Duodenal mucosa (tissue), 2 donors: Measurements from ENCODE around the gene PTPRG.

Experiments used
- H3K27ac ChIP-seq: one replicate; pipeline ENCODE4 v1.7.0; 2013; ENCODE audit warnings: low read depth, low read length
- H3K27me3 ChIP-seq, 2 donors: one replicate each; pipeline ENCODE4 v1.7.0; 2013; ENCODE audit warnings: low read length in 2 of 2, control low read depth in 1 of 2; ENCODE audit not compliant: insufficient read depth in 2 of 2, control insufficient read depth in 1 of 2
- H3K36me3 ChIP-seq, 2 donors: one replicate each; pipeline ENCODE4 v1.7.0; 2013; ENCODE audit warnings: low read length in 2 of 2, control low read depth in 1 of 2; ENCODE audit not compliant: insufficient read depth in 2 of 2, control insufficient read depth in 1 of 2
- H3K4me1 ChIP-seq, 2 donors: one replicate each; pipeline ENCODE4 v1.7.0; 2013; ENCODE audit warnings: low read length in 2 of 2, control low read depth in 1 of 2; ENCODE audit not compliant: insufficient read depth in 2 of 2, control insufficient read depth in 1 of 2
- H3K4me3 ChIP-seq, 2 donors: one replicate each; pipeline ENCODE4 v1.7.0; 2013; ENCODE audit warnings: low read length in 2 of 2, low read depth in 1 of 2
- H3K9ac ChIP-seq, 2 donors: one replicate each; pipeline ENCODE4 v1.7.0; 2013; ENCODE audit warnings: low read length in 2 of 2, low read depth in 1 of 2
- H3K9me3 ChIP-seq, 2 donors: one replicate each; pipeline ENCODE4 v1.7.0; 2013; ENCODE audit warnings: low read length in 2 of 2, control low read depth in 1 of 2; ENCODE audit not compliant: control insufficient read depth in 1 of 2

Gene PTPRG

GRCh38 chr3:61875046-61875844 is 313.9 kb downstream of the PTPRG start:
- H3K9me3 ChIP-seq, result no peaks in the 10 kb centered on the region
- H3K27me3 ChIP-seq, result no peaks in the 10 kb centered on the region
- no peak overlapping the region for H3K9ac ChIP-seq
- H3K27ac ChIP-seq, result no peak overlapping the region
- H3K36me3 ChIP-seq, result no peaks in the 10 kb centered on the region
- H3K4me3 ChIP-seq, result no peak overlapping the region
- peaks cover 0 to 12% of the 10 kb centered on the region in 2 donors for H3K4me1 ChIP-seq

- Histone ChIP-seq H3K4me1 (peaks cover 0 to 12% of the 10 kb centered on the region in 2 donors), H3K27ac (no peak overlapping the region), H3K9ac (no peak overlapping the region), H3K4me3 (no peak overlapping the region), H3K27me3 (no peaks in the 10 kb centered on the region), H3K9me3 (no peaks in the 10 kb centered on the region), H3K36me3 (no peaks in the 10 kb centered on the region)
Measured at GRCh38 chr3:61875976-61876671, 314.8 kb downstream of the PTPRG start.

- peaks cover 0 to 12% of the 10 kb centered on the region in 2 donors for H3K4me1 ChIP-seq
- H3K27me3 ChIP-seq, result no peaks in the 10 kb centered on the region
- no peaks in the 10 kb centered on the region for H3K36me3 ChIP-seq
- H3K9ac ChIP-seq, result no peak overlapping the region
- no peaks in the 10 kb centered on the region for H3K9me3 ChIP-seq
- no peak overlapping the region for H3K27ac ChIP-seq
- no peak overlapping the region for H3K4me3 ChIP-seq
Measured at GRCh38 chr3:61876797-61877196, 315.4 kb downstream of the PTPRG start.

DNA sequence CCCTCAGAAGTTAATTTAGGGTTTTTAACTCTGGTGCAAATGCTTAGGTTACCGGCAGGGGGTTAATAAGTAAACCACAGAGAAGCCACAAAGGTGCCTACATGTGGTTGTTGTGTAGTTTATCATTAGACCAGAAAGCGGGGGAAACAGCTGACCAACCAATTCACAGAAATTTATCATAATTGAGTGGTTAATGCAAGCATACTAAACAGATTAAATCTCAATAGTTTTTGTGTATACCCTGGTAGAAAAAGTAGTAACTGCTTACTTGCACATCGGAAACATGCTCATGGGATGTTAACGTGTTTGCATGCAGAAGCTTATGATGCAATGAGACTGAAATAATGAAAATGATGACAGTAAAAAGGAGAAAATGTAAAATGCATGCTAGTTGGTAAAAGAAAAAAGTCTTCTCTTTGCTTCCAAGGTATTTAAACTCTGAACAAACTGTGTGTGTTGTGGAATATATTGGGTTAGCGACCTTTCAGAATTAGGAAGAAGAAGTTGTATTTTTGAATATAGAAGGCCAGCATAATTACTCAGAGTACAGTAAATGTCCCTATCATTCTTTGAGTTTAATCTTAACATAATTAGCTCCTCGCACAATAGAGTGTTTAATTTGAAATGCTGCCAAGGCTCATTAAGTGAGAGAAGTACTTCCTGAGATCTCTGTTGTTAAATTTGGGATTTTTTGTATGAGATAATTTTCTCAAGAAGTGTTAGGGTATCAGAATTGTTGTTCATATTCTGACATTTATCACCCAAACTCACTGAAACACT is 316.2 kb downstream of the PTPRG start:
- H3K27me3 ChIP-seq, result no peaks in the 10 kb centered on the region
- H3K27ac ChIP-seq, result no peak overlapping the region
- H3K4me1 ChIP-seq, result peaks cover 0 to 12% of the 10 kb centered on the region in 2 donors
- no peaks in the 10 kb centered on the region for H3K9me3 ChIP-seq
- H3K36me3 ChIP-seq, result no peaks in the 10 kb centered on the region
- no peak overlapping the region for H3K9ac ChIP-seq
- H3K4me3 ChIP-seq, result no peak overlapping the region

DNA sequence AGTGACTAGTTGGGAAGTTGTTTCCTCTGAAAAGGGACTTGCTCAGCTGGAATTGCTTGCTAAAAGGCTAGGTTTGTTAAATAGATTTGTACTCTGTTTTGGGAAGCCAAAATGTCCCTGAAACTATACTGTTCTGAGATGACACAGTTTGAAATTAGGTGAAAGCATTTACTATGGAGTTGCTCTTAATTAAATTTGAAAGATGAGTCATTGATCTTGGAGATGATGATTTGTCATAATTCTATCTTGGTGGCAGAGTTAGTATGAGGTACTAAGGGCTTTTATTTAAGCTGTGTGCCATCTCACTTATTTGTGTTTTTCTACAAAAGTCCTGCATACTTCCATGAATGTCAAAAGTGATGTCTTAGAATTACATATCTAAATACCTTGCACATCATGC is 320.9 kb downstream of the PTPRG start:
- Histone ChIP-seq H3K36me3 (no peaks in the 10 kb centered on the region), H3K4me1 (peaks cover 0 to 8% of the 10 kb centered on the region in 2 donors), H3K9ac (no peak overlapping the region), H3K27ac (no peak overlapping the region), H3K4me3 (no peak overlapping the region), H3K9me3 (no peaks in the 10 kb centered on the region), H3K27me3 (no peaks in the 10 kb centered on the region)

DNA sequence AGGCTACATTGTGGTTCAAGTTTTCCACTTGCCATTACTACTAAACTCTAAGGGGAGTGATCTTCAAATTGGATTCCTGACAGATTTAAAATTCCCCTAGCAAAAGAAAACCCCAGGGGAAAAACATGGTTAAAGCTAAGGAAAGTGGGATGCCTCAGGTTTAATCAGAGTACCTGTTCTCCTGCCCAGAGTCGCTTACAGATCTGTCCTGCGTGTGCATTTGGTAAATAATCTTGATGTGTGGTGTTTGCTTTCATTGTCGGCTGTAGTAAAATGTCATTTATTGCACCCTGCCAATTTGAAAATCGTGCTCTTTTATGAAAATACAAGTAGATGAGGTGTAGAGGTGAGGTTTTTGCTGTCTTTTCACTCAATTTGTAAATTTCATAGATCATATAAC is 323.4 kb downstream of the PTPRG start:
- no peaks in the 10 kb centered on the region for H3K27me3 ChIP-seq
- H3K4me1 ChIP-seq, result no peaks in the 10 kb centered on the region
- H3K4me3 ChIP-seq, result no peak overlapping the region
- H3K36me3 ChIP-seq, result no peaks in the 10 kb centered on the region
- no peak overlapping the region for H3K9ac ChIP-seq
- no peak overlapping the region for H3K27ac ChIP-seq
- H3K9me3 ChIP-seq, result no peaks in the 10 kb centered on the region

GRCh38 chr3:61885414-61885813 is 324.0 kb downstream of the PTPRG start:
- Histone ChIP-seq H3K27ac (no peak overlapping the region), H3K9ac (no peak overlapping the region), H3K9me3 (no peaks in the 10 kb centered on the region), H3K36me3 (no peaks in the 10 kb centered on the region), H3K4me1 (no peaks in the 10 kb centered on the region), H3K4me3 (no peak overlapping the region), H3K27me3 (no peaks in the 10 kb centered on the region)

- Histone ChIP-seq H3K27ac (no peak overlapping the region), H3K4me1 (no peaks in the 10 kb centered on the region), H3K9me3 (no peaks in the 10 kb centered on the region), H3K36me3 (no peaks in the 10 kb centered on the region), H3K4me3 (no peak overlapping the region), H3K27me3 (no peaks in the 10 kb centered on the region), H3K9ac (no peak overlapping the region)
Measured at GRCh38 chr3:61887206-61887605, 325.8 kb downstream of the PTPRG start.

DNA sequence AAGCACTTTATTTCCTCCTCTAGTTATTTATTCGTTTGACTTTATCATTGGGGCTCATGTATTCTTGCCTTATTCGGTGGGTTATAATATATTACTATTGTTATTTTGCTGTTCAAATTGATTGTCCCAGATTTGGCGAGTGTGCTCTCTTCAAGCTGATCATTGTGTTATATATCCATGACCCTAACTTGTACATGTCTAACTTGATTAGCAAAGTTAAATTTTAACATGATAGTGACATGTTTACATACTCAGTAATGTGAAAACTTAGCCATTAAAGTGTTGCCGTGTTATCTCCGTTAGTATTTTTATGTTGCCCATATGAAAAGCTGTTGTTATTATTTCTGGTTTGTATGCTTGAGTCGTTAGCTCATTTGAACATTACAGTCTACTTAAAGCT is 327.9 kb downstream of the PTPRG start:
- Histone ChIP-seq H3K4me3 (no peak overlapping the region), H3K4me1 (peaks cover 0 to 1% of the 10 kb centered on the region in 2 donors), H3K27me3 (no peaks in the 10 kb centered on the region), H3K36me3 (no peaks in the 10 kb centered on the region), H3K9ac (no peak overlapping the region), H3K9me3 (no peaks in the 10 kb centered on the region), H3K27ac (no peak overlapping the region)

GRCh38 chr3:61890167-61890566 is 328.8 kb downstream of the PTPRG start:
- no peak overlapping the region for H3K9ac ChIP-seq
- no peaks in the 10 kb centered on the region for H3K27me3 ChIP-seq
- H3K4me3 ChIP-seq, result no peak overlapping the region
- peaks cover 5 to 10% of the 10 kb centered on the region in 2 donors for H3K4me1 ChIP-seq
- no peaks in the 10 kb centered on the region for H3K9me3 ChIP-seq
- no peaks in the 10 kb centered on the region for H3K36me3 ChIP-seq
- no peak overlapping the region for H3K27ac ChIP-seq
